CD4-positive, alpha-beta T cell (primary cell): ENCODE results near the gene ARRDC3. TPM values are rescaled to one million over a fixed set of nuclear protein-coding genes. Genes with fewer than 3 reads are reported as not detected.
"Not testable (repeated sequence)": the region's sequence is repeated elsewhere in the genome, so short reads cannot be mapped to it uniquely, and the experiment has no call there.

Experiments
- ATAC-seq: fragments of 200-7000 bp; cut with Tn5 transposase; one replicate; pipeline ENCODE4 v1.10.0; 2022; ENCODE audit warnings: mild to moderate bottlenecking; ENCODE audit not compliant: poor library complexity
- CTCF ChIA-PET: fragments of 350-600 bp; sonication (Branson Sonifier 250); formaldehyde crosslinking; loops from one replicate; lab custom pipeline; 2021; ENCODE audit warnings: antibody characterized with exemption, inconsistent platforms; lab: Charles Lee
- POLR2A ChIA-PET: fragments of 350-600 bp; sonication (Branson Sonifier 250); formaldehyde crosslinking; loops from one replicate; lab custom pipeline; 2021; ENCODE audit warnings: antibody characterized with exemption, inconsistent platforms; lab: Charles Lee
- DNase-seq, 14 experiments: peaks; one replicate each; pipeline ENCODE4 v3.0.0-alpha.2; 2013 to 2020; ENCODE audit warnings: mixed read lengths in 2 of 14
- H3K27ac ChIP-seq, 2 donors: one replicate each; pipeline versions ENCODE4 v1.5.1 to v1.7.0; 2013; ENCODE audit warnings: low read length in 2 of 2, low read depth in 1 of 2, mild to moderate bottlenecking in 1 of 2
- H3K27me3 ChIP-seq, 2 experiments: 1 replicate in 1 of 2; 2 replicates in 1 of 2; pipeline versions ENCODE4 v1.6.1 to v1.7.0; 2013; ENCODE audit warnings: low read length in 2 of 2, control low read depth in 1 of 2, mild to moderate bottlenecking in 1 of 2, moderate library complexity in 1 of 2; ENCODE audit not compliant: insufficient read depth in 2 of 2, control insufficient read depth in 1 of 2
- H3K36me3 ChIP-seq: one replicate; pipeline ENCODE4 v1.6.1; 2013; ENCODE audit warnings: low read length, control low read depth; ENCODE audit not compliant: insufficient read depth
- H3K4me1 ChIP-seq: one replicate; pipeline ENCODE4 v1.6.1; 2013; ENCODE audit warnings: low read length, control low read depth; ENCODE audit not compliant: insufficient read depth
- H3K4me3 ChIP-seq: one replicate; pipeline ENCODE4 v1.5.1; 2013; ENCODE audit warnings: mild to moderate bottlenecking, low read length, moderate library complexity
- H3K9me3 ChIP-seq, 2 experiments: 1 replicate in 1 of 2; 2 replicates in 1 of 2; pipeline versions ENCODE4 v1.6.1 to v1.7.0; 2013; ENCODE audit warnings: low read length in 2 of 2, mild to moderate bottlenecking in 2 of 2, control low read depth in 1 of 2, moderate library complexity in 1 of 2; ENCODE audit not compliant: control insufficient read depth in 1 of 2, insufficient read depth in 1 of 2
- H3K27ac Mint-ChIP-seq: one replicate; pipeline ENCODE4 v1.8.0; 2020; ENCODE audit warnings: mixed read lengths
- H3K27me3 Mint-ChIP-seq: one replicate; pipeline ENCODE4 v1.8.0; 2021; ENCODE audit warnings: mixed read lengths
- H3K36me3 Mint-ChIP-seq: one replicate; pipeline ENCODE4 v1.8.0; 2021; ENCODE audit warnings: low read depth, mixed read lengths
- H3K4me1 Mint-ChIP-seq: one replicate; pipeline ENCODE4 v1.8.0; 2021; ENCODE audit warnings: low read depth, mixed read lengths
- H3K4me3 Mint-ChIP-seq: one replicate; pipeline ENCODE4 v1.8.0; 2020; ENCODE audit warnings: mild to moderate bottlenecking, mixed read lengths
- H3K9me3 Mint-ChIP-seq: one replicate; pipeline ENCODE4 v1.8.0; 2020; ENCODE audit warnings: mixed read lengths
- CTCF ChIP-seq: fragments of 200-600 bp; IDR thresholded peaks from one replicate; pipeline ENCODE4 v1.8.0; 2022; ENCODE audit warnings: antibody characterized with exemption, mild to moderate bottlenecking
- intact Hi-C, 2 experiments: fragments of 100-400 bp; cut with DNase I in 1 of 2; cut with micrococcal nuclease in 1 of 2; formaldehyde crosslinking; loops; one replicate each; pipeline versions ENCODE4 v1.15.1 to v1.9.0; 2023 to 2025; cut with DNase I, micrococcal nuclease
- total RNA-seq, 174 experiments: library from RNA in 2 of 174; stranded (reverse) in 2 of 174; gene quantifications; one replicate each; pipeline ENCODE4 v1.2.3 and lab custom pipeline; 2021 to 2026

ARRDC3 gene
- total RNA-seq, 2 experiments from 2014 or later, result 273 to 284 TPM

GRCh38 chr5:91331705-91332104 lies 51.4 kb downstream of the ARRDC3 start:
- H3K4me3 Mint-ChIP-seq, result no peak overlapping the region
- Histone ChIP-seq H3K9me3 (no peaks in the 10 kb centered on the region), H3K36me3 (no peaks in the 10 kb centered on the region), H3K4me3 (no peak overlapping the region), H3K4me1 (peaks cover 9% of the 10 kb centered on the region), H3K27ac (no peak overlapping the region), H3K27me3 (no peaks in the 10 kb centered on the region)
- peaks cover 13% of the 10 kb centered on the region for H3K4me1 Mint-ChIP-seq
- ChIA-PET CTCF (no interaction called here), POLR2A (interaction anchor here (1.3 kb wide), 1 partner anchor 17 kb away, joined by 4 read pairs; no protein-coding TSS in a partner anchor)
- ATAC-seq (no peak), DNase-seq (no peak)
- no peaks in the 10 kb centered on the region for H3K27me3 Mint-ChIP-seq
- H3K9me3 Mint-ChIP-seq, result no peaks in the 10 kb centered on the region
- intact Hi-C loops, result no loop called here
- H3K27ac Mint-ChIP-seq, result no peak overlapping the region
- no peak for TF ChIP-seq CTCF
- H3K36me3 Mint-ChIP-seq, result no peaks in the 10 kb centered on the region

GRCh38 chr5:91329283-91329682 lies 53.8 kb downstream of the ARRDC3 start:
- H3K4me3 Mint-ChIP-seq, result no peak overlapping the region
- no peaks in the 10 kb centered on the region for H3K27me3 Mint-ChIP-seq
- no peak for TF ChIP-seq CTCF
- peaks cover 13% of the 10 kb centered on the region for H3K4me1 Mint-ChIP-seq
- Histone ChIP-seq H3K9me3 (no peaks in the 10 kb centered on the region), H3K27me3 (no peaks in the 10 kb centered on the region), H3K4me1 (peaks cover 9% of the 10 kb centered on the region), H3K36me3 (no peaks in the 10 kb centered on the region), H3K27ac (no peak overlapping the region), H3K4me3 (no peak overlapping the region)
- ATAC-seq (no peak), DNase-seq (no peak)
- POLR2A ChIA-PET, result interaction anchor here (1.5 kb wide), 1 partner anchor 54 kb away, joined by 3 read pairs; the partner anchor contains the start of gene ARRDC3
- H3K27ac Mint-ChIP-seq, result no peak overlapping the region
- CTCF ChIA-PET, result interaction anchor here (0.8 to 1.9 kb wide), 2 partner anchors 10 to 15 kb away, joined by 3 to 5 read pairs; no protein-coding TSS in a partner anchor
- intact Hi-C loops, result no loop called here
- no peaks in the 10 kb centered on the region for H3K9me3 Mint-ChIP-seq
- H3K36me3 Mint-ChIP-seq, result no peaks in the 10 kb centered on the region

GRCh38 chr5:91328743-91329142 lies 54.4 kb downstream of the ARRDC3 start:
- TF ChIP-seq CTCF, result no peak
- no peaks in the 10 kb centered on the region for H3K36me3 Mint-ChIP-seq
- no peak overlapping the region for H3K27ac Mint-ChIP-seq
- no peak for DNase-seq
- H3K4me1 Mint-ChIP-seq, result peaks cover 13% of the 10 kb centered on the region
- no peaks in the 10 kb centered on the region for H3K36me3 ChIP-seq
- ChIA-PET CTCF (interaction anchor here (1.9 kb wide), 1 partner anchor 9 kb away, joined by 5 read pairs; no protein-coding TSS in a partner anchor), POLR2A (no interaction called here)
- H3K27me3 Mint-ChIP-seq, result no peaks in the 10 kb centered on the region
- ATAC-seq, result no peak
- no peak overlapping the region for H3K27ac ChIP-seq
- no peaks in the 10 kb centered on the region for H3K9me3 ChIP-seq
- no peaks in the 10 kb centered on the region for H3K9me3 Mint-ChIP-seq
- intact Hi-C loops, result no loop called here
- H3K4me3 Mint-ChIP-seq, result no peak overlapping the region
- peaks cover 9% of the 10 kb centered on the region for H3K4me1 ChIP-seq
- H3K4me3 ChIP-seq, result no peak overlapping the region
- no peaks in the 10 kb centered on the region for H3K27me3 ChIP-seq

GRCh38 chr5:91322981-91323380 lies 60.1 kb downstream of the ARRDC3 start:
- CTCF ChIA-PET, result interaction anchor here (0.7 kb wide), 1 partner anchor 91 kb away, joined by 4 read pairs; no protein-coding TSS in a partner anchor
- H3K4me3 ChIP-seq, H3K4me3 Mint-ChIP-seq, ATAC-seq, H3K9me3 Mint-ChIP-seq, H3K4me1 Mint-ChIP-seq, H3K36me3 ChIP-seq, H3K4me1 ChIP-seq, H3K9me3 ChIP-seq, H3K27ac Mint-ChIP-seq, H3K27ac ChIP-seq, POLR2A ChIA-PET, H3K27me3 Mint-ChIP-seq, DNase-seq, H3K36me3 Mint-ChIP-seq, H3K27me3 ChIP-seq: not testable (repeated sequence)
- intact Hi-C loops, result loop anchor here in 1 of 2 experiments (5.0 kb wide), 1 partner anchor 34 kb away; no protein-coding TSS in a partner anchor
